Neuronal stem cell (in vitro differentiated cells): ENCODE data around the gene LONRF3.

ENCODE experiments used
- DNase-seq: peaks from one replicate; pipeline ENCODE4 v3.0.0-alpha.2; 2013; ENCODE audit warnings: low spot score
- H2AFZ ChIP-seq: one replicate; pipeline ENCODE4 v1.6.1; 2013; ENCODE audit warnings: mild to moderate bottlenecking, low read length, inconsistent platforms
- H2AK5ac ChIP-seq: 2 replicates; pipeline ENCODE4 v1.6.1; 2013; ENCODE audit warnings: low read depth, mild to moderate bottlenecking, inconsistent platforms, low read length, moderate library complexity, mixed read lengths
- H2BK120ac ChIP-seq: 2 replicates; pipeline ENCODE4 v1.6.1; 2013; ENCODE audit warnings: low read depth, mild to moderate bottlenecking, inconsistent platforms, low read length, moderate library complexity, mixed read lengths
- H2BK12ac ChIP-seq: one replicate; pipeline ENCODE4 v1.6.1; 2013; ENCODE audit warnings: low read length, inconsistent platforms
- H2BK15ac ChIP-seq: 2 replicates; pipeline ENCODE4 v1.6.1; 2013; ENCODE audit warnings: mild to moderate bottlenecking, low read length, inconsistent platforms, mixed read lengths
- H2BK5ac ChIP-seq: one replicate; pipeline ENCODE4 v1.6.1; 2013; ENCODE audit warnings: inconsistent platforms, mild to moderate bottlenecking, low read length, moderate library complexity
- H3K14ac ChIP-seq: one replicate; pipeline ENCODE4 v1.6.1; 2013; ENCODE audit warnings: low read length, inconsistent platforms
- H3K18ac ChIP-seq: 2 replicates; pipeline ENCODE4 v1.6.1; 2013; ENCODE audit warnings: low read length, inconsistent platforms
- H3K23ac ChIP-seq: 2 replicates; pipeline ENCODE4 v1.6.1; 2013; ENCODE audit warnings: low read depth, mild to moderate bottlenecking, mixed read lengths, low read length, inconsistent platforms; ENCODE audit not compliant: poor library complexity
- H3K27ac ChIP-seq: replicated peaks from 3 replicates; pipeline ENCODE4 v1.5.1; 2013; ENCODE audit warnings: low read length, inconsistent platforms
- H3K27me3 ChIP-seq, 3 experiments: 2 replicates each; pipeline ENCODE4 v1.6.1; 2013; ENCODE audit warnings: low read length in 3 of 3, mild to moderate bottlenecking in 2 of 3, inconsistent platforms in 1 of 3, low read depth in 1 of 3, mixed read lengths in 1 of 3, moderate library complexity in 1 of 3; ENCODE audit not compliant: control insufficient read depth in 3 of 3, insufficient read depth in 3 of 3
- H3K36me3 ChIP-seq, 2 donors: replicated peaks in 1 of 2; 2 replicates each; pipeline ENCODE4 v1.6.1; 2013; ENCODE audit warnings: low read length in 2 of 2; ENCODE audit not compliant: control insufficient read depth in 2 of 2, insufficient read depth in 2 of 2
- H3K4ac ChIP-seq: 2 replicates; pipeline ENCODE4 v1.6.1; 2013; ENCODE audit warnings: inconsistent platforms, mild to moderate bottlenecking, low read length, moderate library complexity
- H3K4me1 ChIP-seq, 2 donors: 1 replicate in 1 of 2; 2 replicates in 1 of 2; pipeline ENCODE4 v1.6.1; 2013; ENCODE audit warnings: low read length in 2 of 2, low read depth in 1 of 2; ENCODE audit not compliant: control insufficient read depth in 2 of 2, insufficient read depth in 1 of 2
- H3K4me2 ChIP-seq: one replicate; pipeline ENCODE4 v1.6.1; 2013; ENCODE audit warnings: mild to moderate bottlenecking, low read length, inconsistent platforms; ENCODE audit not compliant: insufficient read depth, poor library complexity, severe bottlenecking
- H3K4me3 ChIP-seq, 2 donors: 2 replicates each; pipeline ENCODE4 v1.5.1; 2013; ENCODE audit warnings: low read length in 2 of 2, mild to moderate bottlenecking in 2 of 2, inconsistent platforms in 1 of 2, moderate library complexity in 1 of 2
- H3K79me1 ChIP-seq: one replicate; pipeline ENCODE4 v1.6.1; 2013; ENCODE audit warnings: low read depth, mild to moderate bottlenecking, inconsistent platforms, low read length, moderate library complexity
- H3K9ac ChIP-seq: one replicate; pipeline ENCODE4 v1.6.1; 2013; ENCODE audit warnings: mild to moderate bottlenecking, low read depth, low read length, inconsistent platforms; ENCODE audit not compliant: poor library complexity
- H3K9me3 ChIP-seq, 2 donors: replicated peaks in 1 of 2; 2 replicates each; pipeline versions ENCODE3 to v1.6.1; 2013; ENCODE audit warnings: low read length in 2 of 2, mild to moderate bottlenecking in 2 of 2, inconsistent platforms in 1 of 2, low read depth in 1 of 2, mixed read lengths in 1 of 2, moderate library complexity in 1 of 2; ENCODE audit not compliant: control insufficient read depth in 2 of 2, insufficient read depth in 1 of 2
- H4K8ac ChIP-seq: one replicate; pipeline ENCODE4 v1.6.1; 2013; ENCODE audit warnings: low read depth, mild to moderate bottlenecking, inconsistent platforms, low read length, moderate library complexity
- H4K91ac ChIP-seq: one replicate; pipeline ENCODE4 v1.6.1; 2013; ENCODE audit warnings: low read length, low read depth, mild to moderate bottlenecking, inconsistent platforms; ENCODE audit not compliant: poor library complexity
- WGBS, 2 donors: extraction: QIAGEN DNeasy Blood & Tissue Kit; methylation state at CpG; one replicate each; pipeline ENCODE4 v1.1.7; 2013; ENCODE audit warnings: missing lambda C conversion rate in 2 of 2, mixed read lengths in 1 of 2; ENCODE audit not compliant: insufficient read length in 2 of 2, insufficient replicate concordance in 1 of 2; ENCODE audit errors: extremely low coverage in 2 of 2; 5-methylcytosine and 5-hydroxymethylcytosine counted together

LONRF3 gene

GRCh38 chrX:119063428-119063827 is 89.0 kb downstream of the LONRF3 start:
- Histone ChIP-seq H3K23ac (no peak overlapping the region), H3K9ac (no peak overlapping the region), H3K4me1 (peaks cover 0 to 3% of the 10 kb centered on the region in 2 donors), H3K27me3 (no peaks in the 10 kb centered on the region), H2BK15ac (no peak overlapping the region), H3K18ac (no peak overlapping the region), H3K4ac (no peak overlapping the region), H2BK5ac (no peak overlapping the region), H3K4me2 (no peak overlapping the region), H3K14ac (no peak overlapping the region), H3K4me3 (no peak overlapping the region), H4K8ac (no peak overlapping the region), H3K9me3 (no peaks in the 10 kb centered on the region), H4K91ac (no peak overlapping the region), H2AFZ (no peak overlapping the region), H2BK120ac (no peak overlapping the region), H3K79me1 (no peaks in the 10 kb centered on the region), H3K27ac (no peak overlapping the region), H2AK5ac (no peak overlapping the region), H2BK12ac (no peak overlapping the region), H3K36me3 (no peaks in the 10 kb centered on the region)
- DNase-seq = no peak
- no CpG with 5 or more reads among the region's 7 CpGs for WGBS, 2 donors

GRCh38 chrX:119067023-119067739 is 92.8 kb downstream of the LONRF3 start:
- H3K4me2 ChIP-seq = no peak overlapping the region
- no peak overlapping the region for H4K8ac ChIP-seq
- H2AFZ ChIP-seq = no peak overlapping the region
- H3K9ac ChIP-seq = no peak overlapping the region
- H3K79me1 ChIP-seq = no peaks in the 10 kb centered on the region
- no peak overlapping the region for H2BK12ac ChIP-seq
- no peaks in the 10 kb centered on the region for H3K36me3 ChIP-seq
- peak; percentile 17 for DNase-seq
- H2BK15ac ChIP-seq = no peak overlapping the region
- no peak overlapping the region for H2AK5ac ChIP-seq
- H3K4ac ChIP-seq = no peak overlapping the region
- peaks cover 0 to 3% of the 10 kb centered on the region in 2 donors for H3K4me1 ChIP-seq
- no CpG with 5 or more reads among the region's 7 CpGs for WGBS, 2 donors
- no peak overlapping the region for H2BK5ac ChIP-seq
- H3K27me3 ChIP-seq = no peaks in the 10 kb centered on the region
- no peak overlapping the region for H3K4me3 ChIP-seq
- H3K18ac ChIP-seq = no peak overlapping the region
- H2BK120ac ChIP-seq = no peak overlapping the region
- H3K14ac ChIP-seq = no peak overlapping the region
- no peak overlapping the region for H4K91ac ChIP-seq
- H3K27ac ChIP-seq = no peak overlapping the region
- H3K9me3 ChIP-seq = no peaks in the 10 kb centered on the region
- H3K23ac ChIP-seq = no peak overlapping the region
